ENCODE measurements around the gene SHROOM3.

The SHROOM3 gene

GRCh38 chr4:76696109-76696508 lies 261.1 kb downstream of the SHROOM3 start:
- H3K4me1 Mint-ChIP-seq, result peaks cover 5% of the 10 kb centered on the region

GRCh38 chr4:76697129-76697803 lies 262.2 kb downstream of the SHROOM3 start:
- peaks cover 5% of the 10 kb centered on the region for H3K4me1 Mint-ChIP-seq
- H3K9me3 Mint-ChIP-seq, result no peaks in the 10 kb centered on the region
- H3K27me3 Mint-ChIP-seq, result peaks cover 41% of the 10 kb centered on the region
- no peak overlapping the region for H3K27ac Mint-ChIP-seq
- no peak overlapping the region for H3K4me3 Mint-ChIP-seq
- no peaks in the 10 kb centered on the region for H3K36me3 Mint-ChIP-seq

More at GRCh38 chr4:76696109-76696508, 261.1 kb downstream of the SHROOM3 start:
- Mint-ChIP-seq H3K36me3 (no peaks in the 10 kb centered on the region), H3K4me3 (no peak overlapping the region), H3K27me3 (peaks cover 52% of the 10 kb centered on the region), H3K9me3 (no peaks in the 10 kb centered on the region), H3K27ac (no peak overlapping the region)

- peaks cover 35% of the 10 kb centered on the region for H3K27me3 Mint-ChIP-seq
- H3K4me3 Mint-ChIP-seq, result no peak overlapping the region
- no peaks in the 10 kb centered on the region for H3K9me3 Mint-ChIP-seq
- no peak overlapping the region for H3K27ac Mint-ChIP-seq
- H3K36me3 Mint-ChIP-seq, result no peaks in the 10 kb centered on the region
- H3K4me1 Mint-ChIP-seq, result peaks cover 5% of the 10 kb centered on the region
Observed at GRCh38 chr4:76698141-76698540, 263.1 kb downstream of the SHROOM3 start.

- no peak overlapping the region for H3K27ac Mint-ChIP-seq
- no peak overlapping the region for H3K4me3 Mint-ChIP-seq
- peaks cover 5% of the 10 kb centered on the region for H3K4me1 Mint-ChIP-seq
- no peaks in the 10 kb centered on the region for H3K9me3 Mint-ChIP-seq
- no peaks in the 10 kb centered on the region for H3K36me3 Mint-ChIP-seq
- H3K27me3 Mint-ChIP-seq, result peaks cover 27% of the 10 kb centered on the region
Observed at GRCh38 chr4:76699751-76700310, 264.8 kb downstream of the SHROOM3 start.

GRCh38 chr4:76702440-76703122 lies 267.6 kb downstream of the SHROOM3 start:
- Mint-ChIP-seq H3K27me3 (peaks cover 13% of the 10 kb centered on the region), H3K27ac (no peak overlapping the region), H3K9me3 (no peaks in the 10 kb centered on the region), H3K4me3 (no peak overlapping the region), H3K4me1 (peaks cover 3% of the 10 kb centered on the region), H3K36me3 (no peaks in the 10 kb centered on the region)

GRCh38 chr4:76703123-76703490 lies 268.1 kb downstream of the SHROOM3 start:
- Mint-ChIP-seq H3K4me3 (no peak overlapping the region), H3K27me3 (peaks cover 12% of the 10 kb centered on the region), H3K36me3 (no peaks in the 10 kb centered on the region), H3K9me3 (no peaks in the 10 kb centered on the region), H3K4me1 (no peaks in the 10 kb centered on the region), H3K27ac (no peak overlapping the region)

- Mint-ChIP-seq H3K27me3 (peaks cover 13% of the 10 kb centered on the region), H3K4me1 (no peaks in the 10 kb centered on the region), H3K9me3 (no peaks in the 10 kb centered on the region), H3K27ac (no peak overlapping the region), H3K4me3 (no peak overlapping the region), H3K36me3 (no peaks in the 10 kb centered on the region)
Observed at GRCh38 chr4:76703676-76704075, 268.6 kb downstream of the SHROOM3 start.

- Mint-ChIP-seq H3K27me3 (peaks cover 10% of the 10 kb centered on the region), H3K27ac (no peak overlapping the region), H3K36me3 (no peaks in the 10 kb centered on the region), H3K9me3 (no peaks in the 10 kb centered on the region), H3K4me3 (no peak overlapping the region), H3K4me1 (no peaks in the 10 kb centered on the region)
Observed at GRCh38 chr4:76704133-76704881, 269.3 kb downstream of the SHROOM3 start.

- Mint-ChIP-seq H3K4me1 (no peaks in the 10 kb centered on the region), H3K36me3 (no peaks in the 10 kb centered on the region), H3K4me3 (no peak overlapping the region), H3K9me3 (no peaks in the 10 kb centered on the region), H3K27me3 (peaks cover 7% of the 10 kb centered on the region), H3K27ac (no peak overlapping the region)
Observed at GRCh38 chr4:76705472-76705871, 270.4 kb downstream of the SHROOM3 start.

GRCh38 chr4:76706581-76706980 lies 271.6 kb downstream of the SHROOM3 start:
- Mint-ChIP-seq H3K27me3 (peaks cover 7% of the 10 kb centered on the region), H3K4me1 (no peaks in the 10 kb centered on the region), H3K9me3 (no peaks in the 10 kb centered on the region), H3K4me3 (no peak overlapping the region), H3K27ac (no peak overlapping the region), H3K36me3 (no peaks in the 10 kb centered on the region)

- no peak overlapping the region for H3K4me3 Mint-ChIP-seq
- H3K9me3 Mint-ChIP-seq, result no peaks in the 10 kb centered on the region
- H3K27me3 Mint-ChIP-seq, result peaks cover 7% of the 10 kb centered on the region
- no peaks in the 10 kb centered on the region for H3K36me3 Mint-ChIP-seq
- H3K27ac Mint-ChIP-seq, result no peak overlapping the region
- H3K4me1 Mint-ChIP-seq, result peaks cover 4% of the 10 kb centered on the region
Observed at GRCh38 chr4:76708971-76709771, 274.1 kb downstream of the SHROOM3 start.

GRCh38 chr4:76709772-76710090 lies 274.7 kb downstream of the SHROOM3 start:
- H3K27ac Mint-ChIP-seq, result no peak overlapping the region
- H3K9me3 Mint-ChIP-seq, result no peaks in the 10 kb centered on the region
- H3K27me3 Mint-ChIP-seq, result peaks cover 4% of the 10 kb centered on the region
- peaks cover 5% of the 10 kb centered on the region for H3K4me1 Mint-ChIP-seq
- H3K4me3 Mint-ChIP-seq, result no peak overlapping the region
- H3K36me3 Mint-ChIP-seq, result no peaks in the 10 kb centered on the region

GRCh38 chr4:76712564-76712963 lies 277.5 kb downstream of the SHROOM3 start:
- H3K36me3 Mint-ChIP-seq, result no peaks in the 10 kb centered on the region
- H3K4me1 Mint-ChIP-seq, result peaks cover 9% of the 10 kb centered on the region
- H3K27ac Mint-ChIP-seq, result no peak overlapping the region
- H3K4me3 Mint-ChIP-seq, result no peak overlapping the region
- peaks cover 2% of the 10 kb centered on the region for H3K27me3 Mint-ChIP-seq
- no peaks in the 10 kb centered on the region for H3K9me3 Mint-ChIP-seq

- Mint-ChIP-seq H3K4me1 (peaks cover 9% of the 10 kb centered on the region), H3K27me3 (peaks cover under 1% of the 10 kb centered on the region), H3K27ac (no peak overlapping the region), H3K9me3 (no peaks in the 10 kb centered on the region), H3K4me3 (no peak overlapping the region), H3K36me3 (no peaks in the 10 kb centered on the region)
Observed at GRCh38 chr4:76714226-76714625, 279.2 kb downstream of the SHROOM3 start.

- Mint-ChIP-seq H3K4me3 (no peak overlapping the region), H3K27me3 (peaks cover 2% of the 10 kb centered on the region), H3K36me3 (no peaks in the 10 kb centered on the region), H3K9me3 (no peaks in the 10 kb centered on the region), H3K4me1 (peaks cover 9% of the 10 kb centered on the region), H3K27ac (no peak overlapping the region)
Observed at GRCh38 chr4:76716020-76716419, 281.0 kb downstream of the SHROOM3 start.
